ENCODE data around the gene PCID2. TPM values are rescaled to one million over a fixed set of nuclear protein-coding genes. Genes with fewer than 3 reads are reported as not detected.
A peak's percentile ranks its signal among the peaks of the same experiment; 100 is the strongest.

The PCID2 gene
- polyA plus RNA-seq, 6 donors from 2014 or later = 44.7 to 76.2 (median 55.4) TPM

GRCh38 chr13:113153810-113154748, 54.4 kb downstream of the PCID2 start:
- peak; percentile 62 for DNase-seq
- peak; percentile 79 to 82 for ATAC-seq (ENCODE audit: low read depth in 2 of 2)
- Mint-ChIP-seq H3K9me3 (peaks cover 7 to 17% (median 11%) of the 10 kb centered on the region in 7 donors), H3K4me1 (peaks cover 12 to 15% (median 13%) of the 10 kb centered on the region in 3 donors), H3K36me3 (peaks cover 5 to 23% of the 10 kb centered on the region in 2 donors), H3K27me3 (peaks cover 8 to 64% (median 47%) of the 10 kb centered on the region in 3 donors), H3K27ac (peak overlapping the region in 5 of 6 donors; percentile 50 to 94 (median 73)), H3K4me3 (peak overlapping the region; percentile 78 to 98 (median 88))

GRCh38 chr13:113152984-113153809, 55.3 kb downstream of the PCID2 start:
- DNase-seq (peak; percentile 14), ATAC-seq (ENCODE audit: low read depth in 2 of 2) (peak; percentile 25 to 34)
- Mint-ChIP-seq H3K27ac (peak overlapping the region; percentile 63 to 94 (median 84)), H3K9me3 (peaks cover 7 to 17% (median 10%) of the 10 kb centered on the region in 7 donors), H3K4me3 (peak overlapping the region; percentile 78 to 98 (median 94)), H3K27me3 (peaks cover 8 to 63% (median 39%) of the 10 kb centered on the region in 3 donors), H3K4me1 (peaks cover 12 to 15% (median 13%) of the 10 kb centered on the region in 3 donors), H3K36me3 (peaks cover 5 to 18% of the 10 kb centered on the region in 2 donors)

- Mint-ChIP-seq H3K27me3 (peaks cover 8 to 59% (median 34%) of the 10 kb centered on the region in 3 donors), H3K4me3 (peak overlapping the region; percentile 78 to 98 (median 92)), H3K27ac (peak overlapping the region; percentile 29 to 93 (median 60)), H3K9me3 (peaks cover 7 to 17% (median 10%) of the 10 kb centered on the region in 7 donors), H3K36me3 (peaks cover 5 to 15% of the 10 kb centered on the region in 2 donors), H3K4me1 (peaks cover 12 to 15% (median 13%) of the 10 kb centered on the region in 3 donors)
- ATAC-seq (ENCODE audit: low read depth in 2 of 2) = no peak
- no peak for DNase-seq
Measured at GRCh38 chr13:113152691-113152983, 55.8 kb downstream of the PCID2 start.

GRCh38 chr13:113151745-113152690, 56.5 kb downstream of the PCID2 start:
- no peak for DNase-seq
- H3K4me3 Mint-ChIP-seq = peak overlapping the region; percentile 78 to 98 (median 92)
- peak overlapping the region in 4 of 6 donors; percentile 53 to 93 (median 80) for H3K27ac Mint-ChIP-seq
- peaks cover 12 to 15% (median 13%) of the 10 kb centered on the region in 3 donors for H3K4me1 Mint-ChIP-seq
- H3K27me3 Mint-ChIP-seq = peaks cover 9 to 59% (median 33%) of the 10 kb centered on the region in 3 donors
- ATAC-seq (ENCODE audit: low read depth in 2 of 2) = peak; percentile 38 to 44
- peaks cover 5 to 15% of the 10 kb centered on the region in 2 donors for H3K36me3 Mint-ChIP-seq
- H3K9me3 Mint-ChIP-seq = peaks cover 7 to 16% (median 9%) of the 10 kb centered on the region in 7 donors

- Mint-ChIP-seq H3K4me3 (peak overlapping the region in 5 of 8 donors; percentile 41 to 85 (median 45)), H3K9me3 (peaks cover 4 to 15% (median 6%) of the 10 kb centered on the region in 7 donors), H3K27ac (peak overlapping the region in 3 of 6 donors; percentile 54 to 72 (median 56)), H3K27me3 (peaks cover 16 to 68% (median 45%) of the 10 kb centered on the region in 3 donors), H3K36me3 (peaks cover 4 to 12% of the 10 kb centered on the region in 2 donors), H3K4me1 (peaks cover 12 to 15% (median 13%) of the 10 kb centered on the region in 3 donors)
- no peak for DNase-seq
- no peak for ATAC-seq (ENCODE audit: low read depth in 2 of 2)
Measured at GRCh38 chr13:113150550-113151365, 57.7 kb downstream of the PCID2 start.

- H3K36me3 Mint-ChIP-seq = peaks cover 0 to 7% of the 10 kb centered on the region in 2 donors
- H3K27ac Mint-ChIP-seq = peak overlapping the region in 1 of 6 donors; percentile 54
- H3K27me3 Mint-ChIP-seq = peaks cover 20 to 64% (median 46%) of the 10 kb centered on the region in 3 donors
- H3K4me1 Mint-ChIP-seq = peaks cover 12 to 13% (median 13%) of the 10 kb centered on the region in 3 donors
- no peak for DNase-seq
- no peak overlapping the region for H3K4me3 Mint-ChIP-seq
- ATAC-seq (ENCODE audit: low read depth in 2 of 2) = no peak
- H3K9me3 Mint-ChIP-seq = peaks cover 0 to 7% (median 0%) of the 10 kb centered on the region in 7 donors
Measured at GRCh38 chr13:113149711-113150549, 58.5 kb downstream of the PCID2 start.

GRCh38 chr13:113148940-113149503, 59.4 kb downstream of the PCID2 start:
- no peak overlapping the region for H3K4me3 Mint-ChIP-seq
- ATAC-seq (ENCODE audit: low read depth in 2 of 2) (no peak), DNase-seq (no peak)
- H3K36me3 Mint-ChIP-seq = peaks cover 0 to 7% of the 10 kb centered on the region in 2 donors
- peaks cover 20 to 66% (median 46%) of the 10 kb centered on the region in 3 donors for H3K27me3 Mint-ChIP-seq
- no peak overlapping the region for H3K27ac Mint-ChIP-seq
- H3K9me3 Mint-ChIP-seq = peaks cover 0 to 2% (median 0%) of the 10 kb centered on the region in 7 donors
- peaks cover 10 to 13% (median 11%) of the 10 kb centered on the region in 3 donors for H3K4me1 Mint-ChIP-seq

- Mint-ChIP-seq H3K27me3 (peaks cover 20 to 71% (median 46%) of the 10 kb centered on the region in 3 donors), H3K4me3 (no peak overlapping the region), H3K9me3 (peaks cover 0 to 2% (median 0%) of the 10 kb centered on the region in 7 donors), H3K27ac (no peak overlapping the region), H3K4me1 (peaks cover 9 to 13% (median 10%) of the 10 kb centered on the region in 3 donors), H3K36me3 (peaks cover 0 to 7% of the 10 kb centered on the region in 2 donors)
- ATAC-seq (ENCODE audit: low read depth in 2 of 2) (no peak), DNase-seq (no peak)
Measured at GRCh38 chr13:113148407-113148806, 60.1 kb downstream of the PCID2 start.

GRCh38 chr13:113147206-113147605, 61.3 kb downstream of the PCID2 start:
- Mint-ChIP-seq H3K9me3 (no peaks in the 10 kb centered on the region), H3K27ac (peak overlapping the region in 1 of 6 donors; percentile 44), H3K4me1 (peaks cover 1 to 5% (median 1%) of the 10 kb centered on the region in 3 donors), H3K4me3 (no peak overlapping the region), H3K27me3 (peaks cover 12 to 63% (median 37%) of the 10 kb centered on the region in 3 donors), H3K36me3 (peaks cover 0 to 7% of the 10 kb centered on the region in 2 donors)
- ATAC-seq (ENCODE audit: low read depth in 2 of 2) (no peak), DNase-seq (no peak)

- Mint-ChIP-seq H3K27me3 (peaks cover 11 to 59% (median 33%) of the 10 kb centered on the region in 3 donors), H3K4me1 (peaks cover 0 to 4% (median 0%) of the 10 kb centered on the region in 3 donors), H3K36me3 (peaks cover 0 to 7% of the 10 kb centered on the region in 2 donors), H3K4me3 (no peak overlapping the region), H3K27ac (no peak overlapping the region), H3K9me3 (no peaks in the 10 kb centered on the region)
- DNase-seq (no peak), ATAC-seq (ENCODE audit: low read depth in 2 of 2) (no peak)
Measured at GRCh38 chr13:113146750-113147149, 61.7 kb downstream of the PCID2 start.
